Ascending aorta (tissue), 2 donors: Measurements from ENCODE around the gene LAMB2. TPM values are rescaled to one million over a fixed set of nuclear protein-coding genes. Genes with fewer than 3 reads are reported as not detected.

ENCODE experiments used
- DNase-seq, 2 donors: peaks; one replicate each; pipeline ENCODE4 v3.0.0-alpha.2; 2019; ENCODE audit warnings: low spot score in 2 of 2
- H3K27ac ChIP-seq, 2 donors: fragments of 200-600 bp; sonication (generic); one replicate each; pipeline ENCODE4 v1.5.1; 2016 to 2017; ENCODE audit warnings: mild to moderate bottlenecking in 1 of 2
- H3K27me3 ChIP-seq: fragments of 200-600 bp; sonication (generic); one replicate; pipeline ENCODE4 v1.5.1; 2017
- H3K36me3 ChIP-seq, 2 donors: fragments of 200-600 bp; sonication (generic); one replicate each; pipeline ENCODE4 v1.5.1; 2016
- H3K4me1 ChIP-seq, 2 donors: fragments of 200-600 bp; sonication (generic); one replicate each; pipeline ENCODE4 v1.5.1; 2016 to 2017; ENCODE audit warnings: mild to moderate bottlenecking in 1 of 2
- H3K4me3 ChIP-seq, 2 donors: fragments of 200-600 bp; sonication (generic); one replicate each; pipeline ENCODE4 v1.5.1; 2016 to 2017; ENCODE audit warnings: mild to moderate bottlenecking in 1 of 2
- H3K9me3 ChIP-seq, 2 donors: fragments of 200-600 bp; sonication (generic); one replicate each; pipeline ENCODE4 v1.5.1; 2016
- intact Hi-C: fragments of 100-400 bp; cut with DNase I; formaldehyde crosslinking; loops from one replicate; pipeline ENCODE4 v1.15.1; 2023
- total RNA-seq: library from RNA; depleted of rRNA; stranded (reverse); fragments of >200 nt; gene quantifications from one replicate; pipeline ENCODE4 v1.1.0, GENCODE V29; 2016
- TF ChIP-seq, protein P1 (sequence below), 3 experiments: fragments of 200-600 bp in 2 of 3; fragments of 450-650 bp in 1 of 3; sonication (generic) in 2 of 3; IDR thresholded peaks; one replicate each; pipeline ENCODE4 v1.5.1; 2016 to 2019; ENCODE audit warnings: antibody characterized with exemption in 3 of 3, mild to moderate bottlenecking in 1 of 3, moderate library complexity in 1 of 3

LAMB2 gene
- total RNA-seq, 1 donor from 2014 or later, result 1,772 TPM

GRCh38 chr3:49100046-49100615, 32.7 kb downstream of the LAMB2 start:
- Histone ChIP-seq H3K27me3 (no peaks in the 10 kb centered on the region), H3K36me3 (peaks cover 52 to 56% of the 10 kb centered on the region in 2 donors), H3K4me1 (peaks cover 10 to 15% of the 10 kb centered on the region in 2 donors), H3K4me3 (no peak overlapping the region), H3K9me3 (no peaks in the 10 kb centered on the region), H3K27ac (no peak overlapping the region)
- no peak for DNase-seq
- TF ChIP-seq, protein P1, sequence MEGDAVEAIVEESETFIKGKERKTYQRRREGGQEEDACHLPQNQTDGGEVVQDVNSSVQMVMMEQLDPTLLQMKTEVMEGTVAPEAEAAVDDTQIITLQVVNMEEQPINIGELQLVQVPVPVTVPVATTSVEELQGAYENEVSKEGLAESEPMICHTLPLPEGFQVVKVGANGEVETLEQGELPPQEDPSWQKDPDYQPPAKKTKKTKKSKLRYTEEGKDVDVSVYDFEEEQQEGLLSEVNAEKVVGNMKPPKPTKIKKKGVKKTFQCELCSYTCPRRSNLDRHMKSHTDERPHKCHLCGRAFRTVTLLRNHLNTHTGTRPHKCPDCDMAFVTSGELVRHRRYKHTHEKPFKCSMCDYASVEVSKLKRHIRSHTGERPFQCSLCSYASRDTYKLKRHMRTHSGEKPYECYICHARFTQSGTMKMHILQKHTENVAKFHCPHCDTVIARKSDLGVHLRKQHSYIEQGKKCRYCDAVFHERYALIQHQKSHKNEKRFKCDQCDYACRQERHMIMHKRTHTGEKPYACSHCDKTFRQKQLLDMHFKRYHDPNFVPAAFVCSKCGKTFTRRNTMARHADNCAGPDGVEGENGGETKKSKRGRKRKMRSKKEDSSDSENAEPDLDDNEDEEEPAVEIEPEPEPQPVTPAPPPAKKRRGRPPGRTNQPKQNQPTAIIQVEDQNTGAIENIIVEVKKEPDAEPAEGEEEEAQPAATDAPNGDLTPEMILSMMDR (IDR thresholded peaks at IDR 0.05), result no peak
- intact Hi-C loops, result no loop called here

DNA sequence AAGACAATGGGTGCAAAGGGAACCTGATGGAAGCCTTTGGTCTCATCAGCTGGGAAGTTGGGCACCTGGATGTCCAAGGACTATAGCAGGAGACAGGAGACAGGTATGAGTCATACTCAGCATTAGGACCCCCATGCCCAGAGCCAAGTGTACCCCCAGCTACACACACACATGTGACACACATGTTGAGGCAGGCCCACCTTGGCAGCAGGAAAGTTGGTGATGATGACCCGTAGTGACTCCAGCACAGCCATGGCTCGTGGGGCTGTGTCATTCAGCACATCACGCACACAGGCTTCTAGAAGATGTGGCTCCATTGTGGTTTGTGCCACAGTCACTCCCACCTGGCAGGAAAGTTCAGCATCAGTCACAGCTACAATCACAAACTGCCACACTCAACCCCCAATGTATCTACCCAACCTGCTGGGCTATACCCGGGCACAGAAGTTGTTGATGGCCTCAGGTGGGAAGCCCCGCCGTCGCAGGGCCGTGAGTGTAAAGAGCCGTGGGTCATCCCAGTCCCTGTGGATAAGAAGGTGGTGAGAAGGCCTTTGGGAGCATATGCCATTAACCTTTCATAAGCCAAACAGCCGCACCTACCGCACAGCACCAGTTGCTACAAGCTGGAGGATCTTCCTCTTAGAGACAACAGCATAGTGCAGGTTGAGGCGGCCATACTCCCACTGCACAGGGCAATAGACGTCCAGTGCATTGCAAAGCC, 33.8 kb downstream of the LAMB2 start:
- intact Hi-C loops, result loop anchor here (10.0 kb wide), 1 partner anchor 366 kb away; no protein-coding TSS in a partner anchor
- no peak overlapping the region for H3K27ac ChIP-seq
- peaks cover 11 to 14% of the 10 kb centered on the region in 2 donors for H3K4me1 ChIP-seq
- no peak overlapping the region for H3K4me3 ChIP-seq
- DNase-seq, result no peak
- no peaks in the 10 kb centered on the region for H3K9me3 ChIP-seq
- peaks cover 52 to 56% of the 10 kb centered on the region in 2 donors for H3K36me3 ChIP-seq
- no peaks in the 10 kb centered on the region for H3K27me3 ChIP-seq
- TF ChIP-seq, protein P1 (IDR thresholded peaks at IDR 0.05), result no peak

GRCh38 chr3:49098429-49098828, 34.4 kb downstream of the LAMB2 start:
- intact Hi-C loops, result loop anchor here (10.0 kb wide), 1 partner anchor 366 kb away; no protein-coding TSS in a partner anchor
- no peak overlapping the region for H3K4me3 ChIP-seq
- TF ChIP-seq, protein P1 (IDR thresholded peaks at IDR 0.05), result no peak
- DNase-seq, result no peak
- H3K36me3 ChIP-seq, result peaks cover 52 to 56% of the 10 kb centered on the region in 2 donors
- H3K27ac ChIP-seq, result no peak overlapping the region
- no peaks in the 10 kb centered on the region for H3K27me3 ChIP-seq
- no peaks in the 10 kb centered on the region for H3K9me3 ChIP-seq
- peaks cover 5 to 7% of the 10 kb centered on the region in 2 donors for H3K4me1 ChIP-seq

- no peaks in the 10 kb centered on the region for H3K9me3 ChIP-seq
- DNase-seq, result peak; percentile 94 to 99
- intact Hi-C loops, result loop anchor here (1.0 to 10.0 kb wide), 7 partner anchors 10 to 371 kb away; partner anchors contain the start of genes IMPDH2, LAMB2, P4HTM and QARS1
- H3K27me3 ChIP-seq, result no peaks in the 10 kb centered on the region
- peaks cover 0 to 26% of the 10 kb centered on the region in 2 donors for H3K4me1 ChIP-seq
- TF ChIP-seq, protein P1 (IDR thresholded peaks at IDR 0.05), result peak; percentile 50 to 62 (median 60)
- H3K36me3 ChIP-seq, result peaks cover 16 to 20% of the 10 kb centered on the region in 2 donors
- H3K27ac ChIP-seq, result peak within 1 kb of the TSS; percentile 94 to 97
- H3K4me3 ChIP-seq, result peak within 1 kb of the TSS; percentile 97 to 98
Measured at GRCh38 chr3:49093853-49094767, 38.7 kb downstream of the LAMB2 start, which contains the start of gene QRICH1. TSS of gene QRICH1 (minus strand) at chr3:49094071. CDS start at chr3:49077017, 17,054 bp downstream.
